LNCAP (cell line): ENCODE data around the gene UBE2Q1.

Source experiments
- CTCF ChIP-seq: fragments of 450-650 bp; IDR thresholded peaks from 2 replicates; pipeline ENCODE4 v1.5.1; 2017; ENCODE audit warnings: mild to moderate bottlenecking

Gene UBE2Q1

GRCh38 chr1:154547105-154547732, 11.2 kb downstream of the UBE2Q1 start:
- TF ChIP-seq CTCF, result no peak

- peak; percentile 62 for TF ChIP-seq CTCF
Measured at GRCh38 chr1:154546264-154547063, 12.0 kb downstream of the UBE2Q1 start.

GRCh38 chr1:154541231-154541630, 17.2 kb downstream of the UBE2Q1 start:
- no peak for TF ChIP-seq CTCF

GRCh38 chr1:154539486-154540483, 18.7 kb downstream of the UBE2Q1 start:
- TF ChIP-seq CTCF, result no peak

GRCh38 chr1:154536570-154536969, 21.9 kb downstream of the UBE2Q1 start:
- TF ChIP-seq CTCF, result no peak

- TF ChIP-seq CTCF, result peak; percentile 76
Measured at GRCh38 chr1:154533952-154534844, 24.3 kb downstream of the UBE2Q1 start.
